Lung (tissue), 12 donors: ENCODE data around the gene RASA3. TPM values are rescaled to one million over a fixed set of nuclear protein-coding genes. Genes with fewer than 3 reads are reported as not detected.

Experiments
- ATAC-seq: fragments of 200-7000 bp; cut with Tn5 transposase; one replicate; pipeline ENCODE4 v1.9.1; 2020; ENCODE audit warnings: moderate number of reproducible peaks; ENCODE audit not compliant: insufficient read depth, low FRiP score
- DNase-seq, 3 donors: peaks; one replicate each; pipeline ENCODE4 v3.0.0-alpha.2; 2013 to 2017
- H3K27ac ChIP-seq, 2 donors: one replicate each; pipeline ENCODE4 v1.5.1; 2013; ENCODE audit warnings: mild to moderate bottlenecking in 2 of 2, moderate library complexity in 2 of 2, control low read depth in 1 of 2, inconsistent platforms in 1 of 2, low read depth in 1 of 2, low read length in 1 of 2
- H3K27me3 ChIP-seq, 3 donors: one replicate each; pipeline ENCODE4 v1.5.1; 2013; ENCODE audit warnings: low read length in 2 of 3; ENCODE audit not compliant: control insufficient read depth in 3 of 3, insufficient read depth in 3 of 3
- H3K36me3 ChIP-seq, 4 donors: one replicate each; pipeline ENCODE4 v1.5.1; 2013; ENCODE audit warnings: low read length in 4 of 4, mild to moderate bottlenecking in 1 of 4, moderate library complexity in 1 of 4; ENCODE audit not compliant: control insufficient read depth in 4 of 4, insufficient read depth in 4 of 4
- H3K4me1 ChIP-seq, 5 donors: one replicate each; pipeline ENCODE4 v1.5.1; 2013; ENCODE audit warnings: low read length in 5 of 5, mild to moderate bottlenecking in 2 of 5, moderate library complexity in 1 of 5; ENCODE audit not compliant: control insufficient read depth in 5 of 5, insufficient read depth in 5 of 5
- H3K4me3 ChIP-seq: one replicate; pipeline ENCODE4 v1.5.1; 2013; ENCODE audit warnings: mild to moderate bottlenecking, control low read depth, moderate library complexity
- H3K9ac ChIP-seq, 2 donors: one replicate each; pipeline ENCODE4 v1.5.1; 2013; ENCODE audit warnings: low read length in 2 of 2, control low read depth in 1 of 2; ENCODE audit not compliant: insufficient read depth in 1 of 2
- H3K9me3 ChIP-seq, 4 donors: one replicate each; pipeline ENCODE4 v1.5.1; 2013; ENCODE audit warnings: low read length in 3 of 4, mild to moderate bottlenecking in 1 of 4, moderate library complexity in 1 of 4; ENCODE audit not compliant: control insufficient read depth in 4 of 4, insufficient read depth in 3 of 4
- WGBS, 2 donors: extraction: QIAGEN DNeasy Blood & Tissue Kit; methylation state at CpG; one replicate each; pipeline ENCODE4 v1.1.7; 2013; 5-methylcytosine and 5-hydroxymethylcytosine counted together
- polyA plus RNA-seq, 2 donors: library from polyadenylated mRNA; stranded (reverse); fragments of 200-250 nt; gene quantifications; one replicate each; pipeline ENCODE4 v1.2.1, GENCODE V29; 2013
- total RNA-seq, 2 donors: library from RNA; depleted of rRNA in 1 of 2; stranded (reverse); fragments of >200 nt in 1 of 2; gene quantifications; one replicate each; pipeline ENCODE4 v1.2.1, GENCODE V29; 2014 to 2021
- TF ChIP-seq, protein P1 (sequence below): IDR thresholded peaks from 2 replicates; pipeline ENCODE4 v1.5.1; 2012; ENCODE audit warnings: mild to moderate bottlenecking; ENCODE audit errors: control extremely low read depth, extremely low read depth
- donor health status: control.
- donor health status: control.
- donor health status: Bipolar disorder and iron deficiency.
- donor health status: healthy.
- donor health status: DM: yes; HTN: yes; CAD: no.

RASA3 gene
- total and polyA plus RNA-seq, 4 donors, result 7.4 to 22.8 (median 16.2) TPM

DNA sequence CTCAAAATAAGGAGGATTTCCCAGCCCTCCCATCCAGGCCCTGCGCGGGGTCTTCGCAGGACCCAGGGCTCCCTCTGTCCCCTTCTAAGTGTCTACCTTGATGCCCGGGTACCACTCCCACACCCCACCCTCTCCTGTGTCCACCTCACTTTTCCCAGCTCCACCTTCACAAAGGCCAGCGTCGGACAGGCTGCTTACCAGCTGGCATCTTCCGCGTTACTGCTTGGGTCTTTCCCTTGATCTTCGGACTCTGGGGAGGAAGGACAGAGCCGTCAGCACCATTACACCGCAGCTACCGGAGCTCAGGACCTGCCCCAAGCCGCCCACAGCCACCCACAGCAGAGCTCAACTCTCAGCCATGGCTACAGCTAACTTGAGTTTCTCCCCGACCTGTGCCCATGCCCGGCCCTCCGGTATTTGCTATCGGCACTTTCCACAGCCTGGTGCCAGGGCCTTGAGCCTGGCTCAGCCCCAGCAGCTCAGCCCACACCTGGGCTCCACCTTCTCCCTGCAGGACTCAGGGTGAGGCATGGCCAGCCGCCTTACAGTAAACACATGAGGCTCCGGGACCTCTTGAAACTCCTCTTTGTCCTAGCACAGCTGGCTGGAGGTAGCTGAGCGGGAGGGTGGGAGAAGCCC is 162.3 kb downstream of the RASA3 start:
- Histone ChIP-seq H3K4me3 (no peak overlapping the region), H3K27ac (peak overlapping the region in 1 of 2 donors; percentile 84)
- ATAC-seq, result peak; percentile 77

DNA sequence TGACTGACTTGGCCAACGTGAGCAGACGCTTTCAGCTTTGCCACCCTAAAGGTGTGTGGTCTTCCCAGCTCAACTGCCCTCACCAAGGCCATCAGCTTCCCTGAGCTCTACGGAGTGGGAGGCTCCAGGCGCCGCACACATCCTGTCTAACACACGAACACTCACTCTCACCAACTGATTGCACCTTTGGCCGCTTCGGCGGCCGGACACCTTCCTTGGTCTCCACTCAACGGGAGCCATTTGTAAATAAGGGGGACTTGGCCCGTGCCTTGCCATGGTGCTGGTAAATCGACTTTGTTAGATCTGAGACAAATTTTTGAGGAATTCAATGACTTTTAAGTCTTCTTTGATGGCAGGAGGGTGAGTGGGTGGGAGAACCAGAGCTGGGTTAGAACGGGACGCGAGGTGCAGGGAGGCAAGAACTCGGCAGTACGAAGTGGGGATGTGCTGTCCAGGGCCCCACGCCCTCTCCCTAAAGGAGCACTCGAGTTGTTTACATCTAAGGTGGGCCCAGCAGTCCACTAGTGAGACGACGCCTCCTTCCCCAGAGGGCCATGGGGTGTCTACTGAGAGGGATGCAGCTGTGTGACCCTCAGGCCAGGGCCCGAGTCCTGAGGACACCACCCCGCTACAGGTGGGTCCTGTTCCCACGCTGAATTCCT is 163.0 kb downstream of the RASA3 start:
- no peaks in the 10 kb centered on the region for H3K27me3 ChIP-seq
- peaks cover 0 to 5% (median under 1%) of the 10 kb centered on the region in 4 donors for H3K9me3 ChIP-seq
- ATAC-seq, result no peak
- H3K36me3 ChIP-seq, result peaks cover 0 to 5% (median 4%) of the 10 kb centered on the region in 4 donors
- H3K4me1 ChIP-seq, result peaks cover 0 to 8% (median 5%) of the 10 kb centered on the region in 5 donors
- TF ChIP-seq, protein P1, sequence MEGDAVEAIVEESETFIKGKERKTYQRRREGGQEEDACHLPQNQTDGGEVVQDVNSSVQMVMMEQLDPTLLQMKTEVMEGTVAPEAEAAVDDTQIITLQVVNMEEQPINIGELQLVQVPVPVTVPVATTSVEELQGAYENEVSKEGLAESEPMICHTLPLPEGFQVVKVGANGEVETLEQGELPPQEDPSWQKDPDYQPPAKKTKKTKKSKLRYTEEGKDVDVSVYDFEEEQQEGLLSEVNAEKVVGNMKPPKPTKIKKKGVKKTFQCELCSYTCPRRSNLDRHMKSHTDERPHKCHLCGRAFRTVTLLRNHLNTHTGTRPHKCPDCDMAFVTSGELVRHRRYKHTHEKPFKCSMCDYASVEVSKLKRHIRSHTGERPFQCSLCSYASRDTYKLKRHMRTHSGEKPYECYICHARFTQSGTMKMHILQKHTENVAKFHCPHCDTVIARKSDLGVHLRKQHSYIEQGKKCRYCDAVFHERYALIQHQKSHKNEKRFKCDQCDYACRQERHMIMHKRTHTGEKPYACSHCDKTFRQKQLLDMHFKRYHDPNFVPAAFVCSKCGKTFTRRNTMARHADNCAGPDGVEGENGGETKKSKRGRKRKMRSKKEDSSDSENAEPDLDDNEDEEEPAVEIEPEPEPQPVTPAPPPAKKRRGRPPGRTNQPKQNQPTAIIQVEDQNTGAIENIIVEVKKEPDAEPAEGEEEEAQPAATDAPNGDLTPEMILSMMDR, result no peak
- H3K4me3 ChIP-seq, result no peak overlapping the region
- WGBS, 2 donors, result 89 to 95% methylated on average over 25 of the region's 25 CpGs
- H3K27ac ChIP-seq, result peak overlapping the region in 1 of 2 donors; percentile 84
- H3K9ac ChIP-seq, result no peak overlapping the region
- no peak for DNase-seq

More for the DNA sequence above, 162.3 kb downstream of the RASA3 start:
- peak in 2 of 3 donors; percentile 10 to 47 for DNase-seq
- Histone ChIP-seq H3K36me3 (peaks cover 0 to 9% (median 6%) of the 10 kb centered on the region in 4 donors), H3K4me1 (peaks cover 0 to 8% (median 5%) of the 10 kb centered on the region in 5 donors), H3K27me3 (no peaks in the 10 kb centered on the region), H3K9me3 (peaks cover 0 to 5% (median under 1%) of the 10 kb centered on the region in 4 donors), H3K9ac (no peak overlapping the region)
- 81 to 89% methylated on average over 20 of the region's 20 CpGs for WGBS, 2 donors
- TF ChIP-seq, protein P1, result no peak

DNA sequence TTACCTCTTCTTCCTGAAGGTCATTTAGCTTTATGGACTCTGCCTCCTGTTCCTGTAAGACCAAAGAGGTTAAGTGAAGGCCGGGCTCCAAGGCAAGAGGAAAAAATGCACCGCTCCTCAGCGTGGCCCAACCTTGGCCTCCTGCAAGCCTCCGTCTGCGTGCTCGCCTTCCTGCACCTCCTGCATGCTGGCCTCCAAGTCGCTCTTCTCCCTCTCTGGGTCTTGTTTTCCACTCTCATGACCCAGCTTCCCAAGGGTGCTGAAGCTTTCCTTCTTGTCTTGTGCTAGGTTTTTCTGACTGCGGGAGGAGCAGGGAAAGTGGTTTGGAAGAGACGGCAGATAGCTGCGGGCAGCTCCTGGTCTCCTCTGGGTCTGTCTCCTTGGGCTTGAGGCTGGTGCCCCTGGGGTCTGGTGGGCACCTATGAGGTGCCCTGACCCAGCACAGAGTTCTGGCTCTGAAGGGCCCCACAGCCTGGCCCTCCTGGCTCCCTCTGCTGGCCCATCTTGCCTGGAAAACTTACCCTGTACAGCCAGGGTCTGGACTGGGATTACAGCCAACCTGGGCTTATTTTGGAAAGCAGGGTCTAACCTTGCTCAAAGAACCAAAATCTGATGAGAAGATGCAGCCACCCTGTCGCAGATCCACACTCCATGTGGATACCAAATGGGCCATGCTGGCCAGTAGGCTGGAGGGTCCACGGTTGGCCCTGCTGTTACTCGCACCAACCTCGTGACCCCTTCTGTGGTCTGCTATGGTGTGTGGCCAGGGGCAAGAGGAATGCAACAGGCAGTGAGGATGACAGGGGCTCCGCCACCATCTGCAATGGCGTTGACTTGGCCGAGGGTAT is 163.7 kb downstream of the RASA3 start:
- Histone ChIP-seq H3K9ac (no peak overlapping the region), H3K36me3 (peaks cover 0 to 4% (median 3%) of the 10 kb centered on the region in 4 donors), H3K4me3 (no peak overlapping the region), H3K27me3 (no peaks in the 10 kb centered on the region), H3K9me3 (peaks cover 0 to 5% (median under 1%) of the 10 kb centered on the region in 4 donors), H3K27ac (no peak overlapping the region), H3K4me1 (peaks cover 0 to 8% (median 5%) of the 10 kb centered on the region in 5 donors)
- DNase-seq (no peak), ATAC-seq (no peak)
- 96 to 97% methylated on average over 17 of the region's 17 CpGs for WGBS, 2 donors
- TF ChIP-seq, protein P1, result no peak
